HEK293T (cell line): ENCODE results near the gene KLF15.

Experiments used
- ARNT ChIP-seq: fragments of 450-650 bp; IDR thresholded peaks from 2 replicates; pipeline ENCODE4 v1.6.1; 2017; ENCODE audit warnings: mild to moderate bottlenecking
- BHLHE40 ChIP-seq: fragments of 450-650 bp; IDR thresholded peaks from 2 replicates; pipeline ENCODE4 v1.6.1; 2016; ENCODE audit warnings: mild to moderate bottlenecking, moderate library complexity, borderline replicate concordance
- ELF4 ChIP-seq: fragments of 450-650 bp; IDR thresholded peaks from 2 replicates; pipeline ENCODE4 v1.6.1; 2017; ENCODE audit warnings: antibody characterized with exemption
- FOXA1 ChIP-seq: fragments of 450-650 bp; IDR thresholded peaks from 2 replicates; pipeline ENCODE4 v1.6.1; 2016; ENCODE audit warnings: mild to moderate bottlenecking
- FOXM1 ChIP-seq: fragments of 450-650 bp; IDR thresholded peaks from 2 replicates; pipeline ENCODE4 v1.6.1; 2017; ENCODE audit warnings: mild to moderate bottlenecking, borderline replicate concordance
- HDGF ChIP-seq: fragments of 450-650 bp; IDR thresholded peaks from 2 replicates; pipeline ENCODE4 v1.6.1; 2017; ENCODE audit warnings: antibody characterized with exemption, borderline replicate concordance
- LEF1 ChIP-seq: fragments of 450-650 bp; IDR thresholded peaks from 2 replicates; pipeline ENCODE4 v1.6.1; 2017; ENCODE audit warnings: mild to moderate bottlenecking, borderline replicate concordance
- NFRKB ChIP-seq: fragments of 450-650 bp; IDR thresholded peaks from 2 replicates; pipeline ENCODE4 v1.6.1; 2016; ENCODE audit warnings: mild to moderate bottlenecking, moderate library complexity
- PKNOX1 ChIP-seq: fragments of 450-650 bp; IDR thresholded peaks from 2 replicates; pipeline ENCODE4 v1.6.1; 2016
- SP1 ChIP-seq: fragments of 450-650 bp; IDR thresholded peaks from 2 replicates; pipeline ENCODE4 v1.6.1; 2017
- SUZ12 ChIP-seq: fragments of 450-650 bp; IDR thresholded peaks from 2 replicates; pipeline ENCODE4 v1.6.1; 2016; ENCODE audit warnings: mild to moderate bottlenecking
- TARDBP ChIP-seq: fragments of 450-650 bp; IDR thresholded peaks from 2 replicates; pipeline ENCODE4 v1.6.1; 2016
- ZNF384 ChIP-seq: fragments of 450-650 bp; IDR thresholded peaks from 2 replicates; pipeline ENCODE4 v1.6.1; 2016

- TF ChIP-seq ELF4 (no peak), SUZ12 (no peak), HDGF (no peak), FOXA1 (no peak), ZNF384 (no peak), ARNT (no peak), SP1 (no peak), BHLHE40 (no peak), PKNOX1 (no peak), FOXM1 (no peak), TARDBP (no peak), NFRKB (no peak), LEF1 (no peak)
Observed at GRCh38 chr3:126394179-126394976, 37.2 kb upstream of the KLF15 start, which contains the start of gene CFAP100.
